RWPE2 (cell line): ENCODE results near the gene TUBB4A.

ENCODE experiments used
- ATAC-seq: fragments of 200-7000 bp; cut with Tn5 transposase; 3 replicates; pipeline ENCODE4 v1.9.1; 2021; ENCODE audit warnings: low read depth
- DNase-seq: peaks from one replicate; pipeline ENCODE4 v3.0.0-alpha.2; 2020; ENCODE audit warnings: low spot score
- H3K27ac ChIP-seq: fragments of 450-650 bp; 2 replicates; pipeline ENCODE4 v1.5.1; 2017; ENCODE audit warnings: mild to moderate bottlenecking; ENCODE audit not compliant: poor library complexity, severe bottlenecking
- H3K27me3 ChIP-seq: fragments of 250-450 bp; sonication (Bioruptor Pico); 2 replicates; pipeline ENCODE4 v1.5.1; 2021; ENCODE audit warnings: mild to moderate bottlenecking, moderate library complexity; ENCODE audit not compliant: insufficient read depth, poor library complexity, severe bottlenecking
- H3K36me3 ChIP-seq: fragments of 250-450 bp; sonication (Bioruptor Pico); 2 replicates; pipeline ENCODE4 v1.5.1; 2020; ENCODE audit warnings: low read depth, mild to moderate bottlenecking, moderate library complexity
- H3K4me1 ChIP-seq: fragments of 250-450 bp; sonication (Bioruptor Pico); 2 replicates; pipeline ENCODE4 v1.5.1; 2021; ENCODE audit warnings: mild to moderate bottlenecking, moderate library complexity; ENCODE audit not compliant: insufficient read depth, poor library complexity, severe bottlenecking
- H3K4me3 ChIP-seq: fragments of 250-450 bp; sonication (Bioruptor Pico); 2 replicates; pipeline ENCODE4 v1.5.1; 2021; ENCODE audit warnings: mild to moderate bottlenecking, moderate library complexity; ENCODE audit not compliant: severe bottlenecking
- H3K9me3 ChIP-seq: fragments of 250-450 bp; sonication (Bioruptor Pico); 2 replicates; pipeline ENCODE4 v1.5.1; 2021; ENCODE audit warnings: mild to moderate bottlenecking, moderate library complexity; ENCODE audit not compliant: severe bottlenecking
- CTCF ChIP-seq: fragments of 450-650 bp; IDR thresholded peaks from one replicate; pipeline ENCODE4 v1.5.1; 2017; ENCODE audit warnings: mild to moderate bottlenecking, moderate library complexity; ENCODE audit not compliant: poor library complexity, severe bottlenecking

Gene TUBB4A

GRCh38 chr19:6484230-6484629, 17.9 kb downstream of the TUBB4A start:
- Histone ChIP-seq H3K36me3 (no peaks in the 10 kb centered on the region), H3K9me3 (no peaks in the 10 kb centered on the region), H3K27ac (no peak overlapping the region), H3K4me3 (no peak overlapping the region), H3K4me1 (no peaks in the 10 kb centered on the region), H3K27me3 (no peaks in the 10 kb centered on the region)
- DNase-seq (no peak), ATAC-seq (no peak)
- TF ChIP-seq CTCF, result no peak

- Histone ChIP-seq H3K9me3 (no peaks in the 10 kb centered on the region), H3K27me3 (no peaks in the 10 kb centered on the region), H3K36me3 (no peaks in the 10 kb centered on the region), H3K4me1 (no peaks in the 10 kb centered on the region), H3K27ac (no peak overlapping the region), H3K4me3 (no peak overlapping the region)
- ATAC-seq (no peak), DNase-seq (no peak)
- TF ChIP-seq CTCF, result no peak
These were observed 18.9 kb downstream of the TUBB4A start for GRCh38 chr19:6483235-6483634.

DNA sequence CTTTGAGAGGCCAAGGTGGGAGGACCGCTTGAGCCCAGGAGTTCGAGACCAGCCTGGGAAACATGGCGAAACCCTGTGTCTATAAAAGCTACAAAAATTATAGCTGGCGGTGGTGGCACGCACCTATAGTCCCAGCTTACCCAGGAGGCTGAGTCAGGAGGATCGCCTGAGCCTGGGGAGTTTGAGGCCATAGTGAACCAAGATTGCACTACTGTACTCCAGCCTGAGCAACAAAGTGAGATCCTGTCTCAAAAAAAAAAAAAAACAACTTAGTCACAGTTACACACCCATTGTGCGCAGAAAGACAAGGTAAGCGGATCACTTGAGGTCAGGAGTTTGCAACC, 19.8 kb downstream of the TUBB4A start:
- H3K36me3 ChIP-seq, result no peaks in the 10 kb centered on the region
- no peaks in the 10 kb centered on the region for H3K9me3 ChIP-seq
- no peaks in the 10 kb centered on the region for H3K4me1 ChIP-seq
- H3K27me3 ChIP-seq, result no peaks in the 10 kb centered on the region
- DNase-seq (no peak), ATAC-seq (no peak)
- no peak overlapping the region for H3K27ac ChIP-seq
- H3K4me3 ChIP-seq, result no peak overlapping the region
- no peak for TF ChIP-seq CTCF

GRCh38 chr19:6481541-6482342, 20.4 kb downstream of the TUBB4A start, which contains the start of gene DENND1C:
Gene DENND1C (minus strand): TSS chr19:6481787. CDS start chr19:6481695, 92 bp downstream.
- Histone ChIP-seq H3K9me3 (no peaks in the 10 kb centered on the region), H3K4me1 (no peaks in the 10 kb centered on the region), H3K27ac (no peak within 1 kb of the TSS), H3K36me3 (no peaks in the 10 kb centered on the region), H3K27me3 (no peaks in the 10 kb centered on the region), H3K4me3 (no peak within 1 kb of the TSS)
- peak; percentile 16 for TF ChIP-seq CTCF
- DNase-seq (no peak), ATAC-seq (no peak)

DNA sequence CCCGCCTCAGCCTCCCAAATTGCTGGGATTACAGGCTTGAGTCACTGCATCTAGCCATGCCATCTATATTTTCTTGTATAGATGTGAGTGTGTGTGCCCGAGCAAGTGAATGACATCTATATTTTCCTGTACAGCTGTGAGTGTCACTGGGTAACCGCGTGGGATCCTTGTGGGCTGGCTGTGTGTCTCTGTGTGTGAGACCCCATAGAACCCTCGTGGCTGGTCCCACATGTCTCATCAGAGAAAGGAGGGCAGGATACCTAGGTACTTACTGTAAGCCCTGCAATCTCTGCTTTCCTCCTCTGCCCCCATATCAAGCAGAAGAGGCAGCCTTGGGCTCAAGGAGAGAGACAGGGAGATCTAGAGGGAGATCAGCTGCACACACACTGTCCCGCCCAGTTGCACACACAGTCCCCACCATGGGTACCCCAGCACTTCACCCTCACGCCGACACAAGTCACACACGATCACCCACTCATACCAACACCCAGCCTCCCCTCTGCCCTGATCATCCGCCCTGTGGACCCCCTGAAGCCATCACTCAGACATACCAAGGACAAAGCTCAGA, 21.2 kb downstream of the TUBB4A start:
- Histone ChIP-seq H3K9me3 (no peaks in the 10 kb centered on the region), H3K4me3 (no peak overlapping the region), H3K4me1 (no peaks in the 10 kb centered on the region), H3K27ac (no peak overlapping the region), H3K36me3 (no peaks in the 10 kb centered on the region), H3K27me3 (no peaks in the 10 kb centered on the region)
- ATAC-seq (no peak), DNase-seq (no peak)
- TF ChIP-seq CTCF, result no peak
